DMS53 treated with DMSO at 0.1 percent for 48 hours (cell line): ENCODE results near the gene SLC39A9.

Source experiments
- DNase-seq: peaks from one replicate; lab custom pipeline; 2025; ENCODE audit not compliant: unreplicated experiment; lab: John Stamatoyannopoulos, UW

Gene SLC39A9

DNA sequence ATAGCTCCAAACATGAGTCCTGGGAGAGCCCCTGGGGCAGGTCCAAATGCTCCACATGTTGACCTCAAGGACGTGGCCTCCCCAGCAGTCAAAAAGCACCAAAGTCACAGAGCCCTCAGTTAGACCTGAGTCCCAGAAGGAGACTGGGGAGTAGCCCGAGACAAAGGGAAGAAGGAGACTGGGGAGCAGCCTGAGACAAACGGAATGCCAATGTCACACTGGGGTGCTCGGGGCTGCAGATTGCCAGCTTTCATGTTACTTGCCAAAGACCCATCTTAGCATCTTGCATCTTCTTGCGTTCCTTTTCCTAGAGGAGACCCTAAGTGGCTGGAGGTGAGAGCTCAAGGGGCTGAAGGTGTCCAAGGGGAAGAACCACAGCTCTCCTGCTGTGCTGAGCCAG lies 100.9 kb downstream of the SLC39A9 start:
- no peak for DNase-seq

DNA sequence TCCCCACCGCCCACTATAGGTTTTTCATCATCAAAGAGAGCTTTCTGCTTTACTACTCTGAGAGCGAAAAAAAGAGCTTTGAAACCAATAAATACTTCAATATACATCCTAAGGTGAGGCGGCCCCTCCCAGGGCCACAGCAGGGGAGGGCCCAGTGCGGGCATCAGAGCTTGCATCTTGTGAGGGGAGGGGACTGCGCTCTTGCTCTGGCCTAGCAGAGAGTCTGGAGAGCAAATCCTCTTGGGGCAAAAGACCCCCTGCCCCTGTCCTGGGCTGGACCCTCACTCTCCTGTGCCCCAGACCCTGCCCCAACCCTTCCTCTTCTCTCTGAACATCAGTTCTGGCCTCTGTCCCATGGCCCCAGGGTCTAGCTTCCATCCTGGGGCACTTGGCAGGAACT lies 101.6 kb downstream of the SLC39A9 start:
- no peak for DNase-seq

DNA sequence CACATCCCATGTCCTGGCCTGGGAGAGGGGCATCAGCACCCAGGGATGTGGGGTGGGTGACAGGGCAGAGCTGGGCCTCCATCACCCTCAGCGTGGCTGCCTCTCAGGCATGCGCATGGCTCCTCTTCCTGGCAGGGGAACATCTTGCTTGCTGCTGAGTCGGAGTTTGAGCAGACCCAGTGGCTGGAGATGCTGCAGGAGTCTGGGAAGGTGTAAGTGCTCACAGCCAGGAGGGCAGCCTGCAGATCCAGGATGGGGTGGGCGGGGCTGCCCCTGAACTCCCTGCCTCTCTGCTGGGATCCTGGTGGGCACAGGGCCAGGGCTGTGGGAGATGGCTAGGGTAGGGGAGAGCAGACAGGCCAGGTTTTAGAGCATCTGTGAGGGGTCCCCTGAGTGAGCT lies 102.2 kb downstream of the SLC39A9 start:
- no peak for DNase-seq

DNA sequence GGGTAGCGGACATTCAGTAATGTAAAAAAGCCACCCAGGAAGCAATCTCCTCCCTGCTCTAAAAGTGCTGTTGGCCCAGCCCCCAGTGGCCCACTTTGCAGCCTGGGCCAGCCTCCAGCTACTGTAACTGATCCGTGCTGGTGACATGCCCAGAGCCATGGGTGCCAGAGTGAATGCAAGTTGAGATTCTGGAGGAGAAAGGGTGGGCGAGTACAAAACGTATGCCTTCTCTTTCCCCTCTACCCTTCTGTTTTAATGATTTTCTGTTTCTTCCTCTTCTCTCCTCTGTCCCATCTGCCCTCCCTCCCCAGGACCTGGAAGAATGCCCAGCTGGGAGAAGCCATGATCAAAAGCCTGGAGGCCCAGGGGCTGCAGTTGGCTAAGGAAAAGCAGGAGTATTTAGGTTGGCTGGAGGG lies 102.9 kb downstream of the SLC39A9 start:
- DNase-seq = no peak

DNA sequence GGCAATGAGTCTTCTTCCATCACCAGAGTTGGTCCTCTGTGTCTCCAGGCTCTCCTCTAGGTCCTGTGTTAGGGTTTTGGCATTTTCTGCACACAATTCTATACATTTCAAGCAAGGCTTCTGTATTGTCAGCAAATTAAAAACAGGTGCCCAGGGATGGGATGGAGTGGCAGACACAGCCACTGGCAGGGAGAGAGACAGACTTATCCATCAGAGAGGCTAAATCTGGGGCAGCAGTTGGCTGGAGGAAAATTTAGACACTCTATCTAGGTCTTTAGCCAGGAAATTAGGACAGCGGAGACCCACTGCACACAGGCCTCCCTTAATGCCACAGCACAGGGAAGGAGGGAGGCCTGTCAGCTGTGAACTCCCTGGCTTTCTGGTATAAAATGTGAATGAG lies 106.3 kb downstream of the SLC39A9 start:
- DNase-seq = no peak

DNA sequence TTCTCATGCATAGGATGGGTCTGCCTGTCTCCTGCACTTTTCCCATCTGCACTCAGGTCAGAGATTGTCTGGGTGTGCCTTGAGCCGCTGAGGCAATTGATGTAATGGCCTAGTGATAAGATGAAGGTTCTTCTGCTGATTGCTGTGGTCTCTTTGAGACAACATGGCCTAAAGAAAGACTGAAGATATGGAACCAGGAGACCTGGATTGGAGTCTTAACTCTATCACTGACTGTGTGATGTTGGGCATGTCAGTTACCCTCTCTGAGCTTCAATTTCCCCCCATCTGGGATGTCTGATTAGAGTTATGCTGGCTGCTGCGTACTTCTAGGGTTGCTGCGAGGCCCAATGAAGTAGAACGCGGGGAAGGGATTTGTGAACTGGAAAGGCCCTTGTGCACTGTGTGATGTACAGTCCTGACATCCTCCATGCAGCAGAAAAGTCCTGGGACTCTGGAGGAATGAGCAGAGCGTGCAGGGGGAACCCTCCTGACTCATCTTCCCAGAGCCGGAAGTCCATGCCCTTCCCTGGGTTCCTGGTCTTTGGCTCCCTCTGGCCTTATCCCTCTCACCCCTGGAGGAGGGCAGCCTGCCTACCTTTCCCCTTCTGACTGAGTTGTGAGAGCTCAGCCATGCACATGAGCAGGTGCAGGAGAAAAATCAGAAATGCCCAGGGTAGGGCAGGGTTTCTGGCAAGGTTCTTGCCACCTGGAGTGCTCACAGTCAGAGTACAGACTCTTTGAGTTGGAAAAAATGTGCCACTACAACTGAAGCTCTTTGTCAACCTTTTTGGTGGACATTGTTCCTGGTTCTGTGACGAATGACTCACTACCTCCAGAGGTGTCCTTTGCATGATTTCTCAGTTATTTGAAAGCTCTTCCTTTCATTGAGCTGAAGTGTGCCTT lies 107.1 kb downstream of the SLC39A9 start:
- DNase-seq = peak; percentile 7

DNA sequence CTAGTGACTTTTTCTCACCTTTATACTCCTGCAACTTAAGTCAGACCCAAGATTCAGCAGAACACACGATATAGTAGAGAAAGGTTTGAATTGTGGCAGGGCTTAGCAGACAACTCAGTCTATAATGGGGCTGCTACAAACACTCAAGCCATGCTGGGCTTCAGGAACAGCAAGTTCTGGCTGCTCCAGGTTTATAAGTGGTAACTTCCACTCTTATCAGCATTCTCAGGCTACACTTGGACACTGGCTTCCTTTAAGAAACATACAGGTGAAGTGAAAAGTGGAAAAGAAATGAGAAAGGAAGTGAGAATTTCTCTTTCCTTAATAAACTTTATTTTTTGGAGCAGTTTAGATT lies 107.7 kb downstream of the SLC39A9 start:
- DNase-seq = no peak
